Smooth muscle cell (in vitro differentiated cells): ENCODE measurements around the gene ADAM17. TPM values are rescaled to one million over a fixed set of nuclear protein-coding genes. Genes with fewer than 3 reads are reported as not detected.

ENCODE experiments used
- DNase-seq: peaks from one replicate; lab custom pipeline; 2025; ENCODE audit not compliant: unreplicated experiment; lab: John Stamatoyannopoulos, UW
- H2AFZ ChIP-seq: fragments of 200-600 bp; sonication (generic); 2 replicates; pipeline ENCODE4 v1.6.0; 2016; ENCODE audit warnings: antibody characterized with exemption, low read depth, mild to moderate bottlenecking
- H3F3A ChIP-seq: fragments of 200-600 bp; sonication (generic); 2 replicates; pipeline ENCODE4 v1.6.0; 2017; ENCODE audit warnings: antibody characterized with exemption, low read depth
- H3K27ac ChIP-seq: fragments of 200-600 bp; sonication (generic); 2 replicates; pipeline ENCODE4 v1.5.1; 2016; ENCODE audit warnings: low read depth, mild to moderate bottlenecking
- H3K27me3 ChIP-seq: fragments of 200-600 bp; sonication (generic); 2 replicates; pipeline ENCODE4 v1.6.1; 2016; ENCODE audit warnings: low read depth, mild to moderate bottlenecking
- H3K36me3 ChIP-seq: fragments of 200-600 bp; sonication (generic); 2 replicates; pipeline ENCODE4 v1.5.1; 2016; ENCODE audit warnings: low read depth
- H3K4me1 ChIP-seq: fragments of 200-600 bp; sonication (generic); 2 replicates; pipeline ENCODE4 v1.5.1; 2016; ENCODE audit warnings: low read depth
- H3K4me2 ChIP-seq: fragments of 200-600 bp; sonication (generic); 2 replicates; pipeline ENCODE4 v1.6.0; 2016; ENCODE audit warnings: mild to moderate bottlenecking
- H3K4me3 ChIP-seq: fragments of 200-600 bp; sonication (generic); 2 replicates; pipeline ENCODE4 v1.5.1; 2016; ENCODE audit warnings: mild to moderate bottlenecking
- H3K79me2 ChIP-seq: fragments of 200-600 bp; sonication (generic); 2 replicates; pipeline ENCODE4 v1.6.0; 2016; ENCODE audit warnings: low read depth, mild to moderate bottlenecking
- H3K9ac ChIP-seq: fragments of 200-600 bp; sonication (generic); 2 replicates; pipeline ENCODE4 v1.6.0; 2016; ENCODE audit warnings: low read depth
- H3K9me3 ChIP-seq: fragments of 200-600 bp; sonication (generic); replicated peaks from 2 replicates; pipeline ENCODE4 v1.5.1; 2016; ENCODE audit warnings: low read depth
- H4K20me1 ChIP-seq: fragments of 200-600 bp; sonication (generic); 2 replicates; pipeline ENCODE4 v1.6.0; 2016; ENCODE audit warnings: low read depth
- WGBS: methylation state at CpG from one replicate; pipeline ENCODE4 v1.1.7; 2016; ENCODE audit warnings: low lambda C conversion rate; 5-methylcytosine and 5-hydroxymethylcytosine counted together
- polyA plus RNA-seq: library from polyadenylated mRNA; unstranded; fragments of >200 nt; fragmentation: Nextera tagmentation; extraction: Ambion mirVana; gene quantifications from 2 replicates; pipeline ENCODE4 v1.2.1, GENCODE V29; 2016
- total RNA-seq: library from RNA; depleted of rRNA; stranded (reverse); fragments of >200 nt; gene quantifications from 2 replicates; pipeline ENCODE4 v1.2.3, GENCODE V29; 2014
- TF ChIP-seq, protein P1 (sequence below): fragments of 200-600 bp; sonication (generic); IDR thresholded peaks from 2 replicates; pipeline ENCODE4 v1.5.1; 2017; ENCODE audit warnings: borderline replicate concordance, mild to moderate bottlenecking, antibody characterized with exemption; ENCODE audit not compliant: insufficient read depth, poor library complexity, severe bottlenecking

Gene ADAM17
- total and polyA plus RNA-seq, 2 experiments from 2014 or later: 8.9 to 18.3 TPM

DNA sequence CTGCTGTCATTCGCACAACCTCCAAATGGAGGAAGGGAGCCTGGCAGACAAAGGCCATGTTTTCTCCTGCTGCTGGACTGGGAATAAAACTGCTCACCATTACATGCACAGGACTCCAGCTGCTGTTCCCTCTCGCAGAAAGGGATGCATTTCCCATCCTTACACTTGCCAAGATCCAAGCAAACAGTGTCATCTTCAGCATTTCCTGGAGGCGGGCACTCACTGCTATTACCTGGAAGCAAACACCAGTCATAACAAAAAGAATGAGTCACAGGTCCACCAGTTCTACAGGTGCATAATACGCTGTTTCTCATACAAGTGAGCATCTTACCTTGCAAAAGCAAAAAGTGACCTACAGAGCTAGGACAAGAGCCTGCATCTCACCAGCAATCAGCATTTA, 58.6 kb downstream of the ADAM17 start:
- TF ChIP-seq, protein P1, sequence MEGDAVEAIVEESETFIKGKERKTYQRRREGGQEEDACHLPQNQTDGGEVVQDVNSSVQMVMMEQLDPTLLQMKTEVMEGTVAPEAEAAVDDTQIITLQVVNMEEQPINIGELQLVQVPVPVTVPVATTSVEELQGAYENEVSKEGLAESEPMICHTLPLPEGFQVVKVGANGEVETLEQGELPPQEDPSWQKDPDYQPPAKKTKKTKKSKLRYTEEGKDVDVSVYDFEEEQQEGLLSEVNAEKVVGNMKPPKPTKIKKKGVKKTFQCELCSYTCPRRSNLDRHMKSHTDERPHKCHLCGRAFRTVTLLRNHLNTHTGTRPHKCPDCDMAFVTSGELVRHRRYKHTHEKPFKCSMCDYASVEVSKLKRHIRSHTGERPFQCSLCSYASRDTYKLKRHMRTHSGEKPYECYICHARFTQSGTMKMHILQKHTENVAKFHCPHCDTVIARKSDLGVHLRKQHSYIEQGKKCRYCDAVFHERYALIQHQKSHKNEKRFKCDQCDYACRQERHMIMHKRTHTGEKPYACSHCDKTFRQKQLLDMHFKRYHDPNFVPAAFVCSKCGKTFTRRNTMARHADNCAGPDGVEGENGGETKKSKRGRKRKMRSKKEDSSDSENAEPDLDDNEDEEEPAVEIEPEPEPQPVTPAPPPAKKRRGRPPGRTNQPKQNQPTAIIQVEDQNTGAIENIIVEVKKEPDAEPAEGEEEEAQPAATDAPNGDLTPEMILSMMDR: no peak

DNA sequence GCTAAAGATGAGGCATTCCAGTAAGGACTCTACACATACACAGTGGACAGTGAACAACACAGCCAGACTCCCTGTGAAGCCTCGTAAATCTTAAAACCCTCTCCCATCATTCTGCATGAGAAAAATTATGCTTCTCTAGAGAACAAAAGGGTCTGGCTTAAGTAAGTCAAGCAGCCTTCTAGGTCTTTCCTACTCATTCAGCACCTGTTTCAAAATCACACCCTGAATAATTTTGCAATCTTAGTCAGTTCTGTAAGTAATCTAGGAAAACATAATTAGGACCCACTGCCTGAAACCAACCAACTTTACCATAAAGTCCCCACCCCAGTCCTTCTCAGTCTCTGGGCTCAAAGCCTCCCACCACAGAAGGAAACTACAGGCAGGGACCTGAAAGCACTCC, 61.5 kb downstream of the ADAM17 start:
- H3K36me3 ChIP-seq: peaks cover 30% of the 10 kb centered on the region
- H3K4me3 ChIP-seq: no peak overlapping the region
- H2AFZ ChIP-seq: no peak overlapping the region
- no peaks in the 10 kb centered on the region for H3K27me3 ChIP-seq
- TF ChIP-seq, protein P1: no peak
- H3K9ac ChIP-seq: no peak overlapping the region
- no peaks in the 10 kb centered on the region for H3K4me1 ChIP-seq
- no peak for DNase-seq
- H3K4me2 ChIP-seq: no peak overlapping the region
- peaks cover 14% of the 10 kb centered on the region for H4K20me1 ChIP-seq
- no peak overlapping the region for H3K27ac ChIP-seq
- no peaks in the 10 kb centered on the region for H3K9me3 ChIP-seq
- no peaks in the 10 kb centered on the region for H3K79me2 ChIP-seq
- 85% methylated on average over 1 of the region's 1 CpG for WGBS
- peaks cover 3% of the 10 kb centered on the region for H3F3A ChIP-seq

More for the DNA sequence above, 58.6 kb downstream of the ADAM17 start:
- WGBS: 93% methylated on average over 4 of the region's 4 CpGs
- Histone ChIP-seq H3K9ac (no peak overlapping the region), H3K36me3 (peaks cover 26% of the 10 kb centered on the region), H3K27ac (no peak overlapping the region), H3K79me2 (no peaks in the 10 kb centered on the region), H3K4me3 (no peak overlapping the region), H3K27me3 (no peaks in the 10 kb centered on the region), H4K20me1 (peaks cover 14% of the 10 kb centered on the region), H3K4me1 (no peaks in the 10 kb centered on the region), H3F3A (peaks cover 3% of the 10 kb centered on the region), H2AFZ (no peak overlapping the region), H3K4me2 (no peak overlapping the region), H3K9me3 (no peaks in the 10 kb centered on the region)
- no peak for DNase-seq

DNA sequence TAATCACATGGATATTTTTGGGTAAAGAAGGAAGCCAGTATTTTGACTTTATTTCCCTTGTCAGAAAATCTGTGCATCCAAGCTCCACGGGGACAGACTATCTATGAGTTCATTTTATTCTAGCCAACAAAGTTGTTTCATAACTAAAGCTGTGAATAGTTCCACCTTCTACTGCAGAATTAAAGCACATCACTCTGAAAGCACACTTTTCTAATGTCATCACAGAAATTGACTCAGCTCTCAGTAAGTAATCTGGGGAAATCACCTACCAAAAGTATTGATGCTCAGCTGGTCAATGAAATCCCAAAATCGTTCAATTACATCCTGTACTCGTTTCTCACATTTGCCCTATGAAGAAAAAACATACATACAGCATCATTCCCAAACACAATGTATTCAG, 62.2 kb downstream of the ADAM17 start:
- Histone ChIP-seq H3K4me3 (no peak overlapping the region), H3K27me3 (no peaks in the 10 kb centered on the region), H2AFZ (no peak overlapping the region), H3F3A (peaks cover 6% of the 10 kb centered on the region), H3K4me1 (no peaks in the 10 kb centered on the region), H3K9me3 (no peaks in the 10 kb centered on the region), H3K36me3 (peaks cover 32% of the 10 kb centered on the region), H3K27ac (no peak overlapping the region), H3K79me2 (no peaks in the 10 kb centered on the region), H4K20me1 (peaks cover 16% of the 10 kb centered on the region), H3K9ac (no peak overlapping the region), H3K4me2 (no peak overlapping the region)
- DNase-seq: no peak
- 89% methylated on average over 3 of the region's 3 CpGs for WGBS
- TF ChIP-seq, protein P1: no peak

DNA sequence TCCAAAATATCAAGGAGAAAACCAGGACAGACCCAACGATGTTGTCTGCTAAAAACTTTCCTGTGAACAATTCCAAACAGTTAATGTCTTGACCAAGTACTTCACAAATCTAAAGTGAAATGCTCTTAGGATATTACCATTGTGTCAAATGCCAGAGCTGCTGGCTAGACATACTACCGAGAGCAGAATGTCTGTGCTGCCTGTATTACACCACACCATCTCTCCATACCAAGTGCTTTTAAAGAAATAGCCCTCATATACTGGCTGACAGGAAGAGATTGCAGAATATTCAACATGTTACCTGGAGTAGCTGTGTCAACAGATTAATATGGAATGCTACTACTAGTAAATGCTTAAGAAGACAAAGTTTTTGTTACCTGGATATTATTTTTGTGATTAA, 62.7 kb downstream of the ADAM17 start:
- Histone ChIP-seq H3K27me3 (no peaks in the 10 kb centered on the region), H3K4me2 (no peak overlapping the region), H3K36me3 (peaks cover 36% of the 10 kb centered on the region), H3K79me2 (no peaks in the 10 kb centered on the region), H2AFZ (no peak overlapping the region), H3K27ac (no peak overlapping the region), H3K9me3 (no peaks in the 10 kb centered on the region), H4K20me1 (peaks cover 20% of the 10 kb centered on the region), H3F3A (peaks cover 6% of the 10 kb centered on the region), H3K9ac (no peak overlapping the region), H3K4me1 (no peaks in the 10 kb centered on the region), H3K4me3 (no peak overlapping the region)
- WGBS: 97% methylated on average over 2 of the region's 2 CpGs
- TF ChIP-seq, protein P1: no peak
- DNase-seq: no peak
